Fibroblast of the conjunctiva (primary cell): Measurements from ENCODE around the gene MED13L.

Source experiments
- DNase-seq: peaks from one replicate; pipeline ENCODE4 v3.0.0-alpha.2; 2010; ENCODE audit warnings: low read depth

Gene MED13L

DNA sequence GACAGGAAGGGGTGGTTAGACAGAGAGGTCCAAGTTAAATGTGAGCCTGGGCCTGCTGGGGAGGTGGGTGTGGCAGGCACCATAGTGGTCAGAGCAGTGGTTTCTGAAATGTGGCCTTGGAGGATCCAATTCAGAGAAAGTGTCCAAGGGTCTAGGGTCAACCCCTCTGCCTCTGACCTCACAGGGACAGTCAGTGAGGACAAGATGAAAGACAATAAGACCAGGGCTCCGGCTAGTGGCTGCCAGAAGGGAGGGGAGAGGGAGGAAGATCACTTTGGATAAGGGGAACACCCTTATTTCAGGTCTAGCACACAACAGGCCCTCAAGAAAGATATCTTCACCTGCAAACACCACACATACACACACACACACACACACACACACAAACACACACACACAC, 335.1 kb downstream of the MED13L start:
- DNase-seq: no peak

DNA sequence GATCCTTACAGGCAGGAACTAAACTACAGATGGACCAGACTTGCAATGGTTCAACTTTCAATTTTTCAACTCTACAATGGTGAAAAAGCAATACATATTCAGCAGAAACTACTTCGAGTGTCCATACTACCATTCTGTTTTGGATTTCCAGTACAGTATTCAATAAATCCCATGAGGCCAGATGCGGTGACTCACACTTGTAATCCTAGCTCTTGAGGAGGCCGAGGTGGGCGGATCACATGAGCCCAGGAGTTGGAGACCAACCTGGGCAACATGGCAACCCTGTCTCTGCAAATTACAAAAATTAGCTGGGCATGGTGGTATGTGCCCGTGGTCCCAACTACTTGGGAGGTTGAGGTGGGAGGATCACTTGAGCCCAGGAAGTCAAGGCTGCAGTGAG, 336.1 kb downstream of the MED13L start:
- DNase-seq: peak; percentile 21

DNA sequence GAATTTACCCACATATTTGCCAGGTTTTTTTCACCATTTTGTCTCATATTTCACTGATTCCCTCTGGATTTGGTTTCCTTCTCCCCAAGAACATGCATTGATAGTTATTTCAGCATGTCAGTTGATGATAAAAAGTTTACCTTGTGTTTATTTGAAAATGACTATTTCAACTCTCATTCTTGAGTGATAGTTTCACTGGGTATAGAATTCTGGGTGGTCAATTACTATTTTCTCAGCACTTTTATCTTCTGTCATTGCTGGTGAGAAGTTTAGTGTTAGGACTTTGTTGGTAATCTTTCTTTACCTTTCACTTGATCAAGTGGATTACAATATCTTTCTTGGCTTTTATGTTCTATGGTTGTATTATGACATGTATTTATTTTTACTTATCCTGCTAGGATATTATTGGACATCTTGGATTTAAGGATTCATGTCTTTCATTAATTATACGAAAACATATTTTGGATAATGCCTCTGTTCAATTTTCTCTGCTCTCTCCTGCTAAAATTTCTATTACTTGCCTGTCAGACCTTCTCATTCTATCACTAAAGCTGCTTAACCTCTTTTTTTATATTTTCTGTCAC, 338.6 kb downstream of the MED13L start:
- no peak for DNase-seq

DNA sequence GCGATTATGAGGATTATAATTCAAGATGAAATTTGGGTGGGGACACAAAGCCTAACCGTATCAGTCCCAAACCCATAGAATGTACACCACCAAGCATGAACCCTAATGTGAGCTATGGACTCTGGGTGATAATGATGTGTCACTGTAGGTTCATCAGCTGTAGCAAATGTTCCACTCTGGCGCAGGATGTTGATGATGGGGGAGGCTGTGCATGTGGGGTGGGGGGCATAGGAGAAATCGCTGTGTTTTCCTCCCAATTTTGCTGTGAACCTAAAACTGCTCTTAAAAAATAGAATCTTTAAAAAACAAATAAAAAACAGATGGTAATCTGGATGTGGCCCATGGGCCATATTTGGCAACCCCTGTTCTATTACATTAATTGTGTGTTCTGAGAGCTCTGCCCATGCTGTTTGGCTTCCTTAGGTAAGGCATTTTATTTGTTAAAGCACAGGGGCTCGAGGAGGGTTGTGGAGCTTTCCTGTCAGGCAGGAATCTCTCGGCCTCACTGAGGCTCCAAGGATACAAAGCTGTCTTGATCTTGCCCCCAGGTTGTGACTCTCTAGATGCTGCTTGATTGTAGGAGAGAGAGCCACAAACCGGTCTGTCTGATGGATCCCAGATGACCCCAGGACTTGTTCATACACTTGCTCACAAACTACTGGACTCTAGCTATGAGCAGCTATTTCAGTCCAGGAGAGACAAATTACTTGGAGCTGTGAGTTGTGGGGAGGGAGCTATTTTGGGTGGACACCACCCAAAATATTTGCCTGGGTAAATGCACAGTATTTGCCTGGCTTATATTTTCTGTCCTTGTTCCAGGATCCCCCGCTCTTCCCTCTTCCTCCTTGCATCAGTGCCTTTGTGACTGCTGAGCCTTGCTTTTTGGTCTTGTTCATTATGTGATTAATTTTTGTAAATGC, 340.2 kb downstream of the MED13L start:
- DNase-seq: no peak

DNA sequence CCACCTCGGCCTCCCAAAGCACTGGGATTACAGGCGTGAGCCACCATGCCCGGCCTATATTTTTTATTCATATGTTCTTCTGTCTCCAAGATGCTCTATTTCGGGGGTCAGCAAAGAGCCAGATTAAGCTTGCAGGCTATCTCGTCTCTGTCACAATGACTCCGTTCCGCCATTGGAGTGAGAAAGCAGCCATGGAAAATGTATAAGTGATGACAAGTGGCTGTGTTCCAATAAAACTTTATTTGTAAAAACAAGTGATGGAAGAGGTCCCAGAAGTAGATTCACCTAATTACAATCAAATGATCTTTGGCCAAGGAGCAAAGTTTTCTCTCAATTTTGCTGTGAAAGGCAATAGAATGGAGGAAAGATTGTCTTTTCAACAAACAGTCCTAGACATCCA, 342.6 kb downstream of the MED13L start:
- DNase-seq: no peak

DNA sequence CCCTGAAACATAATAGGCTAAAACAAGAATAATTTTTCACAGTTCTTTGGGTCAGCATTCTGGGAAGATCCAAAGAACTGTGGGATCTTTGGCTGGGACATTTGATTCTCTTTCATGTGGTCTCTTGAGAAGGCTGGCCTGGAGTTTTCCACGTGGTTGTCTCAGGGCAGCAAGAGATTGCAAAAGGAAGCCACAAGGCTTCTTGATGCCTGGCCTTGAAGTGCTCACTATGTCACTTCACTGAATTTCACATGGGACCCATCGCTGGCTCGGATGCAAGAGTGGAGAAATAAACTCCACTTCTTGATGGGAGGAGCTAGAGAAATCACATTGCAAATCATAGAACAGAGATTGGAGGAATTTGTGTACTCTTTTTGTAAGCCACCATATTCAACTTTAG, 343.4 kb downstream of the MED13L start:
- DNase-seq: no peak

DNA sequence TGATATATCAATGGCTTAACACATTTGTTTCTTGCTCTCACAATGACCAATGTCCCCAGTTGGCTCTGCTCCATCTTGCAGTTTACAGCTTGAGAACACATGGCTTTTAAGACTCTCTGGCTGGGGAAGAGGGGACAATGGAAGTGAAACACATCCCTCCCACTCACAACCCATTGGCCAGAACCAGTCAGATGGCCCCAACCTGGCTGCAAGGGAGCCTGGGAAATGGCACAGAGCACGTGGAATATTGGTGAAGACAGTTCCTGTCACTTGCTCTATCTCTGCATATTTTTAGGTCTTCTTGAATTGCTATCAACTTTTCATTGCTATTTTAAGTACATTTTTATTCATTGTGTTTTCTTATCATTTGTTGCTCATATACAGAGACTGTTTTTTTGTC, 345.4 kb downstream of the MED13L start:
- DNase-seq: no peak

DNA sequence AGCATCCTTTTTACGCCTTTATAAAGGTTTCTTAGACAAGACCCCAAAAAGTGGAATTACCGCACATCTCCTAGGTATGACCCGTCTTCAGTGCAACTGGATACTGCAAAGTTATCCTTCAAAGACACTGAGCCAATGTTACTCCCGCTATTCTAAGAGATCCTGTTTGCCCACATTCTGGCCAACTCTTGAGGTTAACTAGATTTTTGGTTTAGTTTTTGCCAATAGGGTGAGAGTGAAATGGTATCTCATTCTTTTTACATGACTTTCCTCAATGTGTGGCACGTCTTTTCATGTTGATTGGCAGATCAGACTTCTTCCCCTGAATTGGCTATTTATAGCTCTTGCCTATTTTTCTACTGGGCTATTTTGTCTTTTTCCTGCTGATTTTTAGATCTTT, 347.2 kb downstream of the MED13L start:
- no peak for DNase-seq

DNA sequence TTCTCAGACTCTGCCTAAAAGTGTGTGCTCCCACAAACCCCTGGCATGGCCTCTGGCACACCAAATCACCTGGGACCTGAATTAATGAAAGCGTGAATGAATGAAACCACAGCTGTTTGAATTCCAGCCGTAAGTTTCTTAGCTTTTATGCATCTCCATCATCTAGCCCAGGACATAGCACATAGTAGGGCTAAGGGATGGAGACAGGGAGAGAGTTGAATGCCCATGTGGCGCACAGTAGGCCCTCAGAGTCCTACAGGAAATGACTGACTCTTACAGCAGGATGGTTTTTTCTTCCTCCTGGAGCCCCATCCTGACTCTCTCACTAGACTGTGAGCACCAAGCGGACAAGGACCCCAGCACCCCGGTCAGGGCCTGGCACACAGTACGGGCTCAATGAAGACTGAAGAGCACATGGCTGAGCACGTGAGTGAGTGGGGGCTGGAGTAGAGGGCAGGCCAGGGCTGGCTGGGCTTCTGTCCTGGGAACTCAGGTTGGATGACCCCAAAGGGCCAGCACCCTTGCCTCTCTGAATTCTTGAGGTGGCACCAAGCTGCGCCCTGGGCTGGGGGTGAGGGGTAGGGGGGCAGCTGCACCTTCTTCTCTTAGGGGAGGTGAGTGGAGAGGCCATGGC, 351.3 kb downstream of the MED13L start:
- no peak for DNase-seq

DNA sequence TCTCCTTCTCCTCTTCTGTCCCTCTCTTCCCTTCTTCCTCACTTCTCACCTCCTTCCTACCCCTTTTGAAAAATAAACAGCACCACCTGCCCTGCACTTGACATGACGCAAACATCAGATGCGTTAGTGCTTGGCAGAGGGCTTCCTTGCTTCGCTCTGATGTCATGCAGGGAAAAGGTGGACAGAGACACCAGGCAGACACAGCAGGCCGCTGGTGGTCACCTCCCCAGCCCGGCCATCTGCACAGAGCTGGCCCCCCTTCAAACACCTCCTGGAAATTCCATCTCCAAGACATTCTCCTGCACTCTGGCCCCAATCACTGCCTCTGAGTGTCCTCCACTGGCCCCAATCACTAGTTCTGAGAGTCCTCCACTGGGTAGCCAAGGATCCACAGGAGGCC, 353.6 kb downstream of the MED13L start:
- DNase-seq: no peak

DNA sequence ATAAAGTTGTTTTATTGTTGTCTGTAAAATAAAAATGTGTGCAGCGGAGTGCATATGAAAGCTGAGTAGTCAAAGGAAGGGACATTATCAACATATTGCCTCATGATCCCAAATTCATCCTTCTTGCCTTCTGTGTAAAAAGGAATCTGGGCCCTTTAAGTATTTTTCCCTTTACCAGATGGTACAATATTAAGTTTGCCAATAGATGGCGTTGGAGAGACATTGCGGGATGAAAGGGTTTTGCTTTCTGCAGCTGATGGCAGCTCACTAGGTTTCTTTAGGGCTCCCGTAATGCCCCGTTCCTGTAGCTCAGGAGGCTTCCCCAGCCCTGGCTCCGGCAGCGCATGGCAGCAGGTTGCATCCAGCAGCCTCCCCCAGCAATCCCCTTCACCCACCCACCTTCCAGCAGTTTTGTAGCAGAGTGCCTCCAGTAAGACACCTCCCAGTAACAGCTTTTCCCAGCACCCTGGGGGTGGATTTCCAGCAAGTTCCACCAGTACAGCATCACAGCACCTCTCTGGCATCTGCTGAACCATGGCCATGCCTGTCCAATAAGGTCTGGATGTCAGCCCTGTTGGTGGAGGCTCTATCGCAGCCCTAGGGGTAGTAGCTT, 354.4 kb downstream of the MED13L start:
- DNase-seq: no peak

DNA sequence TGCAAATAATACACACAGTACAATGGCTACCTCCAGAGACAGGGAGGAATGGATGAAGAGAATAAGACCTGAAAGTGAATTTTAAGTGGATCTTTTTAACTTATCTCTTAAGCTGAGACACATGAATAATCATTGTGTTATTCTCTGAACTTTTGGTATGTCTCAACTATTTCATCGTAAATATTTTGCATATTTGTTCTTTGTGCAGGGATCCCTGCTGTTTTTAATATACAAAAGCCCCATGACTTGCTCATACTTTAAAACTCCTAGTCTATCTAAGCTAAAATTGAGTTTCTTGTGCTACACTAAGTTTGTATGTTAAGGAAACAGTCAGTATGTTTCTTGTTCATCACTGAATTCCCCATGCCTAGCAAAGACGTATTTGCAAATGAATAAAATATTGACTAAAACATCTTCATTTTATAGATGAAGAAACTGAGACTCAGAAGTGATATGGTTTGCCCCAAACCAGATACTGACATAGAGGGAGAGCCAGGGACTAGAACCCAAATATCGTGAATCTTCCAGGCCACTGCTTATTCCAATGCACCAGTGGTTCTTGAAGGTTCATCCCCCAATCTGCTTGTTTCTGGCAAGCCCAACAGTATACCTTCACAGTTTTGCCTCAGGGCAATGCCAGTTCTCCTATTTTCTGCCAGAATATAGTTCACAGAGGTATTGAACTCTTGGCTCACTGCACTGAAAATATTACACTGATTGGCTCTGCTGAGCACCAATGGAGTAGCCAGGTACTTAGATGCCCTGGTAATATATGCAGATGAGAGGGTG, 356.9 kb downstream of the MED13L start:
- DNase-seq: no peak

DNA sequence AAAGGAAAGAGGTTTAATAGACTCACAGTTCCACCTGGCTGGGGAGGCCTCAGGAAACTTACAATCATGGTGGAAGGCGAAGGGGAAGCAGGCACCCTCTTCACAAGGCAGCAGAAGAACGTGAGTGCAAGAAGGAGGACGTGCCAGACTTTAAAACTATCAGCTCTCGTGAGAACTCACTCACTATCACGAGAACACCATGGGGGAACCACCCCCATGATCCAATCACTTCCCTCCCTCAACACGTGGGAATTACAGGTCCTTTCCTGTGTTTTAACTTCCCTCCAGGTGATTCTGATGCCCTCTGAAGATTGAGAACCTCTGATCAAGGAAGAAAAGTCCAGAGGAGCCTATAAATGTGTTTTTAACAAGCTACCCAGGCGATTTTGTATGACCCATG, 358.7 kb downstream of the MED13L start:
- DNase-seq: no peak

DNA sequence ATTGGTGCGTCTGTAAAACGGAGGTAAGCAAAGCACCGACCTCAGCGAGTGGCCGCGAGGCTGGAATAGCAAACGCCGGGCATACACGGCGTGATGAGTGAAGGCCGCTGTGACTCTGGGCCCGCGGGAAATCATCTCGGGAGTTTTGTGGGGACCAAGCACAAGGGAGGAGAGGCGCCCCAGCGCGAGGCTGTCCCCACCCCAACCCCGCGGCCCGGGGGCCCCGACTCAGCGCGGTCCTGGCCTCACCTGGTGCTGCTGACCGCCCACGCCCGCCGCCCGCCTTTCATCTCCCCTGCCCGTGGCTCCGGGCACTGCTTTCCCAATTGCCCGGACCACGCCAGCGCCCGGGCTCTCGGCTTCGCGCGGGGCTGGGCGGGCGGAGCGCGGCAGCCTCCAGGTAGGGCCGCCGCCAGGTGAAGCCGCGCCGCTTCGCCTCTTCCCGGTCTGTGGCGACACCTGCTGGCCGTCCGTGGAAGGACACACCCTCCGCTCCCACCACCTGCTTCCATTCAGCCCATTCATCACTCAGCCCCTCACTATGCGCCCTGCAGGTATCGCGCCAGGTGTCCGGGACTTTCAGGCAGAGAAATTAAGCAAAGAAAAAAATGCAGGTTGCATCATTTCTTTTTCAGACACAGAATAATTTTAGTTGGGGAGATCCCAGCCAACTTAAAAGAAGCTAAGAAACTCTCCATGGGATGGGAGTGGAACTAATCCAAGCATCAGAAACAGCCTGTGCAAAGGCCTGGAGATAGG, 360.4 kb downstream of the MED13L start:
- DNase-seq: no peak

DNA sequence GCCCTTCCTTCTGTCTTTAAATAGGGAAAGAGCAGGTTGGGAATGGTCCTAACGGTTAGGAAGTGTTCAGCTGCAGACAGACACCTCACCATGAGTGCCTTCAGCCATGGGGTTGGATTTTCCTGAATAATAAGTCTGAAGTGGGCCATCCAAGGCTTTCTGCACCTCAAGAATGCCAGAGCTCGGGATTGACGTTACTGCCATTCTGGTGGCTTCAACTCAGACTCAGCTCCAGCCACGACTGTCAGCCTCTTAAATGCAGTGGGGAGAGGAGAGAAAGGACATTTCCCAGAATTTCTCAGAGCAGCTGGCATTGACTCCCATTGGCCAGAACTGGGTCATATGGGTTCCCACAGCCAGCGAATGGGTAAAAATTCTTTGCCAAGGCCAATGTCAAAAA, 363.4 kb downstream of the MED13L start:
- no peak for DNase-seq

DNA sequence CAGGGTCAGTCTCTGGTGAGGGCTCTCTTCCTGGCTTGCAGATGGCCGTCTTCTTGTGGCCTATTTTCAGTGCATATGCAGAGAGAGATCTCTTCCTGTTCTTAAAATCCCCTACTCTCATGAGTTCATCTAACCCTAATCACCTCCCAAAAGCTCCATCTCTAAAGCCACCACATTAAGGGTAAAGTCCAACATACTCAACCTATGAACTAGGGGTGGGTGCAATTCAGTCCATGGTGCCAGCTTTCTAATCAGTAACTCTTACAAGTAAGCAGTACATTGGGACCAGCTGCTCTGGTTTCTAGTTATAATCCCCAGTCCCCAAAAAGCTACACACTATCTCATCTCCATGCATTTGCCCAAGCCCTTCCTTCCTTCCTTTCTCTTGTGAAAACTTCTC, 365.1 kb downstream of the MED13L start:
- no peak for DNase-seq

DNA sequence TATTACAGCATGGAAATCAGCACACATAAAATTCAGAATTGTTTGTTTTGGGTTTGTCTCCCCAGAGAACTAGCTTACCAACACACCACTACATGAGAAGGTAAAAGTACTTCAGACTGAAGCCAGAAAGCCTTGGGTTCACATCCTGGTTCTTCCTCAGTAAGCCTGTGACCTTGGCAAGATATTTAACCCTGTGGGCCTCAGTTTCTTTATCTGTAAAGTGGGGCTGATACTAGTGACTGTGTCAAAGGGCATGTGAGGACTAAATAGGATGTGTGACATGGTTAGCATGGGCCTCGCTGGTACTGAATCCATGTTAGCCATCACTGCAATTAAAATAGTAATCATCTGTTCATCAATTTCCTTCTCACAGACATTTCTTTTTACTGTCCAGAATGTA, 366.1 kb downstream of the MED13L start:
- no peak for DNase-seq

DNA sequence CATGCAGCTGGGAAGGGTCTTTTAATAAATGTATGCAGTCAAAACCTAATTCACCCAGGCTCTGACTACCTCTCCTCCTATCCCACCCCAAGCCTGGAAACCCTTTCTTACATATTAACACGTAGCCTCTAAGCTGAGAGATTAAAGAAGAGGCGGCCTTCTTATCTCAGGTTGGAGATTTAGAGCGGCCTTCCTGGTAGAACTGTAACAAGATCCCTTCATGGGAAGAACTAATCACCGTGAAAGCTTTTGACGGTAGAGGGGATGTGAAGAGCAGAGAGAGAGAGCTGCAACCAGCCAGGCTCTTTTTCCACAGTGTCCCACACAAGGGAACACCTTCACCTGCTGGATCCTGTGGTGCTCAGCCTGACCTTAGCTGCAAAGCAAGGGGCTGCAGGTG, 367.4 kb downstream of the MED13L start:
- no peak for DNase-seq
